Suprapubic skin (tissue), 4 donors: ENCODE results near the gene TMEM53.

Experiments
- POLR2A ChIP-seq, 2 donors: fragments of 450-650 bp; IDR thresholded peaks; one replicate each; pipeline ENCODE4 v1.6.1; 2017; ENCODE audit warnings: antibody characterized with exemption in 2 of 2, mild to moderate bottlenecking in 2 of 2, moderate library complexity in 2 of 2
- POLR2AphosphoS5 ChIP-seq, 3 donors: sonication (generic); formaldehyde crosslinking; IDR thresholded peaks; one replicate each; pipeline ENCODE4 v1.6.1; 2017; ENCODE audit warnings: antibody characterized with exemption in 3 of 3

GRCh38 chr1:44696789-44697345 is 22.6 kb upstream of the TMEM53 start:
- TF ChIP-seq POLR2AphosphoS5 (IDR thresholded peaks at IDR 0.05) (no peak), POLR2A (IDR thresholded peaks at IDR 0.05) (no peak)
